A673 (cell line): ENCODE data around the gene HERPUD2. TPM values are rescaled to one million over a fixed set of nuclear protein-coding genes. Genes with fewer than 3 reads are reported as not detected.

Experiments
- BruUV-seq: library from RNA; stranded (reverse); fragments of 400-500 nt; replicated peaks from 2 replicates; lab custom pipeline; 2021; lab: Mats Ljungman, UMichigan
- CTCF ChIA-PET: fragments of 300-600 bp; sonication (Branson Sonifier 250); formaldehyde crosslinking; loops from one replicate; lab custom pipeline; 2022; ENCODE audit warnings: antibody characterized with exemption; lab: Charles Lee
- POLR2A ChIA-PET: fragments of 300-600 bp; sonication (Branson Sonifier 250); formaldehyde crosslinking; loops from one replicate; lab custom pipeline; 2022; ENCODE audit warnings: antibody characterized with exemption; ENCODE audit not compliant: low non-redundant PET; lab: Charles Lee
- DNase-seq: peaks from one replicate; pipeline ENCODE4 v3.0.0-alpha.2; 2015; ENCODE audit warnings: low spot score
- H3K27ac ChIP-seq: fragments of 200-600 bp; sonication (generic); 2 replicates; pipeline ENCODE4 v1.5.1; 2016; ENCODE audit warnings: mixed run types, low read depth, mild to moderate bottlenecking, mixed read lengths, antibody characterized with exemption, low read length; ENCODE audit not compliant: poor library complexity, severe bottlenecking
- H3K27me3 ChIP-seq: fragments of 200-600 bp; sonication (generic); replicated peaks from 2 replicates; pipeline ENCODE4 v1.6.1; 2017; ENCODE audit warnings: mixed run types, low read depth, mild to moderate bottlenecking, mixed read lengths, antibody characterized with exemption, low read length; ENCODE audit not compliant: insufficient read depth, poor library complexity
- H3K36me3 ChIP-seq: fragments of 200-600 bp; sonication (generic); 2 replicates; pipeline ENCODE4 v1.6.1; 2016; ENCODE audit warnings: mixed run types, mild to moderate bottlenecking, mixed read lengths, antibody characterized with exemption, low read length; ENCODE audit not compliant: insufficient read depth, poor library complexity, severe bottlenecking
- H3K4me1 ChIP-seq: fragments of 200-600 bp; sonication (generic); 2 replicates; pipeline ENCODE4 v1.6.1; 2017; ENCODE audit warnings: mixed run types, mild to moderate bottlenecking, mixed read lengths, antibody characterized with exemption, low read length; ENCODE audit not compliant: insufficient read depth, poor library complexity, severe bottlenecking
- H3K4me3 ChIP-seq: fragments of 200-600 bp; sonication (generic); 2 replicates; pipeline ENCODE4 v1.5.1; 2016; ENCODE audit warnings: low read depth, mixed run types, mild to moderate bottlenecking, mixed read lengths, low read length; ENCODE audit not compliant: poor library complexity, severe bottlenecking
- H3K9me3 ChIP-seq: fragments of 200-600 bp; sonication (generic); 2 replicates; pipeline ENCODE4 v1.6.1; 2016; ENCODE audit warnings: mixed run types, low read depth, mild to moderate bottlenecking, mixed read lengths, antibody characterized with exemption, low read length; ENCODE audit not compliant: poor library complexity, severe bottlenecking
- CTCF ChIP-seq: fragments of 300-800, 200-600 bp; sonication (generic); conservative IDR thresholded peaks from 2 replicates; pipeline ENCODE4 v1.5.1; 2017; ENCODE audit warnings: low read depth, mild to moderate bottlenecking, antibody characterized with exemption, low read length, moderate library complexity, mixed read lengths
- EZH2 ChIP-seq: fragments of 200-600 bp; sonication (generic); IDR thresholded peaks from 2 replicates; pipeline ENCODE4 v1.6.1; 2017; ENCODE audit warnings: borderline replicate concordance, low read depth, mild to moderate bottlenecking, mixed read lengths, antibody characterized with exemption, low read length; ENCODE audit not compliant: poor library complexity, severe bottlenecking
- intact Hi-C: fragments of 100-400 bp; cut with micrococcal nuclease; formaldehyde crosslinking; loops from one replicate; pipeline ENCODE4 v1.10.0; 2022; ENCODE audit not compliant: unreplicated experiment
- total RNA-seq: library from RNA; stranded (reverse); gene quantifications from 2 replicates; pipeline ENCODE4 v1.2.3, GENCODE V29; 2021

HERPUD2 gene
- total RNA-seq, 1 experiment from 2014 or later = 23.3 TPM

- H3K4me1 ChIP-seq = peaks cover 23% of the 10 kb centered on the region
- H3K4me3 ChIP-seq = peak overlapping the region; percentile 84
- H3K9me3 ChIP-seq = no peaks in the 10 kb centered on the region
- TF ChIP-seq EZH2 (no peak), CTCF (no peak)
- no peaks in the 10 kb centered on the region for H3K27me3 ChIP-seq
- intact Hi-C loops = no loop called here
- no peak for DNase-seq
- ChIA-PET POLR2A (no interaction called here), CTCF (interaction anchor here (0.7 kb wide), 1 partner anchor 1206 kb away, joined by 3 read pairs; no protein-coding TSS in a partner anchor)
- no peaks in the 10 kb centered on the region for H3K36me3 ChIP-seq
- peak overlapping the region; percentile 93 for H3K27ac ChIP-seq
- BruUV-seq = TSS peak; percentile 80
Observed at GRCh38 chr7:35695987-35696386, 1.1 kb upstream of the HERPUD2 start.

GRCh38 chr7:35695473-35695850 lies 527 bp upstream of the HERPUD2 start:
- Histone ChIP-seq H3K27ac (peak overlapping the region; percentile 93), H3K4me1 (peaks cover 23% of the 10 kb centered on the region), H3K27me3 (no peaks in the 10 kb centered on the region), H3K36me3 (no peaks in the 10 kb centered on the region), H3K9me3 (no peaks in the 10 kb centered on the region), H3K4me3 (peak overlapping the region; percentile 84)
- no peak for DNase-seq
- TF ChIP-seq EZH2 (no peak), CTCF (no peak)
- intact Hi-C loops = no loop called here
- no TSS peak for BruUV-seq
- ChIA-PET CTCF (interaction anchor here (0.9 kb wide), 1 partner anchor 14 kb away, joined by 3 read pairs; no protein-coding TSS in a partner anchor), POLR2A (no interaction called here)

- no TSS peak for BruUV-seq
- no peaks in the 10 kb centered on the region for H3K9me3 ChIP-seq
- H3K4me1 ChIP-seq = peaks cover 23% of the 10 kb centered on the region
- ChIA-PET POLR2A (no interaction called here), CTCF (interaction anchor here (0.8 kb wide), 1 partner anchor 16 kb away, joined by 4 read pairs; no protein-coding TSS in a partner anchor)
- H3K36me3 ChIP-seq = no peaks in the 10 kb centered on the region
- intact Hi-C loops = no loop called here
- no peak for TF ChIP-seq CTCF
- TF ChIP-seq EZH2 = no peak
- H3K27ac ChIP-seq = peak overlapping the region; percentile 93
- no peak for DNase-seq
- peak overlapping the region; percentile 84 for H3K4me3 ChIP-seq
- H3K27me3 ChIP-seq = no peaks in the 10 kb centered on the region
Observed at GRCh38 chr7:35694161-35694783, 663 bp downstream of the HERPUD2 start.
